22Rv1 (cell line): ENCODE results near the gene RASGEF1B.

Source experiments
- H3K27ac ChIP-seq: fragments of 450-650 bp; 2 replicates; pipeline ENCODE4 v1.5.1; 2017
- CTCF ChIP-seq: fragments of 450-650 bp; IDR thresholded peaks from 2 replicates; pipeline ENCODE4 v1.5.1; 2017; ENCODE audit warnings: mild to moderate bottlenecking
- ZFX ChIP-seq: fragments of 450-650 bp; IDR thresholded peaks from 2 replicates; pipeline ENCODE4 v1.6.1; 2017; ENCODE audit warnings: antibody characterized with exemption, borderline replicate concordance

Gene RASGEF1B

GRCh38 chr4:81460834-81461233 is 10.9 kb downstream of the RASGEF1B start:
- H3K27ac ChIP-seq, result no peak overlapping the region
- no peak for TF ChIP-seq CTCF
- no peak for TF ChIP-seq ZFX

- TF ChIP-seq ZFX, result no peak
Measured at GRCh38 chr4:81460191-81460701, 11.5 kb downstream of the RASGEF1B start.

GRCh38 chr4:81459228-81459627 is 12.5 kb downstream of the RASGEF1B start:
- TF ChIP-seq CTCF (no peak), ZFX (no peak)
- H3K27ac ChIP-seq, result no peak overlapping the region

More at GRCh38 chr4:81460191-81460701, 11.5 kb downstream of the RASGEF1B start:
- H3K27ac ChIP-seq, result no peak overlapping the region

GRCh38 chr4:81457921-81458520 is 13.7 kb downstream of the RASGEF1B start:
- H3K27ac ChIP-seq, result no peak overlapping the region
- TF ChIP-seq CTCF (no peak), ZFX (no peak)

GRCh38 chr4:81457345-81457744 is 14.4 kb downstream of the RASGEF1B start:
- no peak overlapping the region for H3K27ac ChIP-seq
- no peak for TF ChIP-seq ZFX
- no peak for TF ChIP-seq CTCF

- H3K27ac ChIP-seq, result no peak overlapping the region
- TF ChIP-seq CTCF, result no peak
Measured at GRCh38 chr4:81455897-81456296, 15.8 kb downstream of the RASGEF1B start.

GRCh38 chr4:81454948-81455347 is 16.8 kb downstream of the RASGEF1B start:
- no peak overlapping the region for H3K27ac ChIP-seq
- TF ChIP-seq CTCF (no peak), ZFX (no peak)

- TF ChIP-seq CTCF, result no peak
- H3K27ac ChIP-seq, result no peak overlapping the region
Measured at GRCh38 chr4:81454499-81454898, 17.2 kb downstream of the RASGEF1B start.
